ENCODE results near the gene DEDD2.

Gene DEDD2

DNA sequence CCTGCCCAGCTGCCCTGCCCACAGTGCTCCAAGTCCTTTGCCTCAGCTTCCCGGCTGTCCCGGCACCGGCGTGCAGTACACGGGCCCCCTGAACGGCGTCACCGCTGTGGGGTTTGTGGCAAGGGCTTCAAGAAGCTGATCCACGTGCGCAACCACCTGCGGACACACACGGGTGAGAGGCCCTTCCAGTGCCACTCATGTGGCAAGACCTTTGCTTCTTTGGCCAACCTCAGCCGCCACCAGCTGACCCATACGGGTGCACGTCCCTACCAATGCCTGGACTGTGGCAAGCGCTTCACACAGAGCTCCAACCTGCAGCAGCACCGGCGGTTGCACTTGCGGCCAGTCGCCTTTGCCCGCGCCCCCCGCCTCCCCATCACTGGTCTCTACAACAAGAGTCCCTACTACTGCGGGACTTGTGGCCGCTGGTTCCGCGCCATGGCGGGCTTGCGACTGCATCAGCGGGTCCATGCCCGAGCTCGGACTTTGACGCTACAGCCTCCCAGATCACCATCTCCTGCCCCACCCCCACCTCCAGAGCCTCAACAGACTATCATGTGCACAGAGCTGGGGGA lies 8.3 kb upstream of the DEDD2 start:
- in situ Hi-C loops (cut with HindIII; ENCODE audit: low sequenced_read_pairs) = no loop called here
- DNase-seq (ENCODE audit: low read depth) = no peak
- TF ChIP-seq, protein P1, sequence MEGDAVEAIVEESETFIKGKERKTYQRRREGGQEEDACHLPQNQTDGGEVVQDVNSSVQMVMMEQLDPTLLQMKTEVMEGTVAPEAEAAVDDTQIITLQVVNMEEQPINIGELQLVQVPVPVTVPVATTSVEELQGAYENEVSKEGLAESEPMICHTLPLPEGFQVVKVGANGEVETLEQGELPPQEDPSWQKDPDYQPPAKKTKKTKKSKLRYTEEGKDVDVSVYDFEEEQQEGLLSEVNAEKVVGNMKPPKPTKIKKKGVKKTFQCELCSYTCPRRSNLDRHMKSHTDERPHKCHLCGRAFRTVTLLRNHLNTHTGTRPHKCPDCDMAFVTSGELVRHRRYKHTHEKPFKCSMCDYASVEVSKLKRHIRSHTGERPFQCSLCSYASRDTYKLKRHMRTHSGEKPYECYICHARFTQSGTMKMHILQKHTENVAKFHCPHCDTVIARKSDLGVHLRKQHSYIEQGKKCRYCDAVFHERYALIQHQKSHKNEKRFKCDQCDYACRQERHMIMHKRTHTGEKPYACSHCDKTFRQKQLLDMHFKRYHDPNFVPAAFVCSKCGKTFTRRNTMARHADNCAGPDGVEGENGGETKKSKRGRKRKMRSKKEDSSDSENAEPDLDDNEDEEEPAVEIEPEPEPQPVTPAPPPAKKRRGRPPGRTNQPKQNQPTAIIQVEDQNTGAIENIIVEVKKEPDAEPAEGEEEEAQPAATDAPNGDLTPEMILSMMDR (IDR thresholded peaks at IDR 0.05; ENCODE audit: low read depth, low read length, missing control alignments) = no peak
- H3K4me3 ChIP-seq (ENCODE audit: low read depth, low read length) = no peak overlapping the region

DNA sequence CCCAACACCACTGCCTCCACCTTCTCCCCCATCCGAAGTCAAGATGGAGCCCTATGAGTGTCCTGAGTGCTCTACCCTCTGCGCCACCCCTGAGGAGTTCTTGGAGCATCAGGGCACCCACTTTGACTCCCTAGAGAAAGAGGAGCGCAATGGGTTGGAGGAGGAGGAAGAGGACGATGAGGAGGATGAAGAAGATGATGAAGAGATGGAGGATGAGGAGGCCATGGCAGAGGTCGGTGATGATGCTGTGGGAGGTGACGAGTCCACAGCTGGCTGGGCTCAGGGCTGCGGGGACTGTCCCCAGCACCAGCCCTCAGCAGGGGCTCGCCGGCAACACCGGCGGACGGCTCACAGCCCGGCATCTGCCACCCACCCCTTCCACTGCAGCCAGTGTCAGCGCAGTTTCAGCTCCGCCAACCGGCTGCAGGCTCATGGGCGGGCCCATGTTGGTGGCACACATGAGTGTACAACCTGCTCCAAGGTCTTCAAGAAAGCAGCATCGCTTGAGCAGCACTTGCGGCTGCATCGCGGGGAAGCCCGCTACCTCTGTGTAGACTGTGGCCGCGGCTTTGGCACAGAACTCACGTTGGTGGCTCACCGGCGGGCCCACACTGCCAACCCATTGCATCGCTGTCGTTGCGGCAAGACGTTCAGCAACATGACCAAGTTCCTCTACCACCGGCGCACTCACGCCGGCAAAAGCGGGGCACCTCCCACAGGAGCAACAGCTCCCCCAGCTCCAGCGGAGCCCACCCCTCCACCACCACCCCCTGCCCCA lies 7.7 kb upstream of the DEDD2 start:
- H3K4me3 ChIP-seq (ENCODE audit: low read depth, low read length) = no peak overlapping the region
- no peak for DNase-seq (ENCODE audit: low read depth)
- TF ChIP-seq, protein P1 (IDR thresholded peaks at IDR 0.05; ENCODE audit: low read depth, low read length, missing control alignments) = no peak
- in situ Hi-C loops (cut with HindIII; ENCODE audit: low sequenced_read_pairs) = no loop called here

DNA sequence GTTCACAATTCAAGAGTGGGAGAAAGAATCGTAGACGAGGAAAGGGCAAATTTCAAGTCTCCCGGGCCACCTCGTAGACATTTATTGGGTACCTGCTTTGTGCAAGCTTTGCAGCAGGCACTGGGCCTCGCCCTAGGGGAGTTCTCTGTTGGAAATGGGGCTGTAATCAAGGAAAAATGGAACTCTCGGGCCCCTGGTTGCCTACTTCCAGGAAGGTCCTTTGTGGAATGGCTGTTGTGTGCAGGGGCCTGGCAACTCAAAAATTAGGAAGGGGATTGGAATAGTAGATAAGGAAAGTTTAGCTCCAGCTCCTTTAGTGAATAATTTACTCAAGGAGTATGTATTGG lies 3.2 kb upstream of the DEDD2 start:
- H3K4me3 ChIP-seq (ENCODE audit: low read depth, low read length) = peak overlapping the region; percentile 87
- DNase-seq (ENCODE audit: low read depth) = no peak
- in situ Hi-C loops (cut with HindIII; ENCODE audit: low sequenced_read_pairs) = no loop called here
- TF ChIP-seq, protein P1 (IDR thresholded peaks at IDR 0.05; ENCODE audit: low read depth, low read length, missing control alignments) = no peak

DNA sequence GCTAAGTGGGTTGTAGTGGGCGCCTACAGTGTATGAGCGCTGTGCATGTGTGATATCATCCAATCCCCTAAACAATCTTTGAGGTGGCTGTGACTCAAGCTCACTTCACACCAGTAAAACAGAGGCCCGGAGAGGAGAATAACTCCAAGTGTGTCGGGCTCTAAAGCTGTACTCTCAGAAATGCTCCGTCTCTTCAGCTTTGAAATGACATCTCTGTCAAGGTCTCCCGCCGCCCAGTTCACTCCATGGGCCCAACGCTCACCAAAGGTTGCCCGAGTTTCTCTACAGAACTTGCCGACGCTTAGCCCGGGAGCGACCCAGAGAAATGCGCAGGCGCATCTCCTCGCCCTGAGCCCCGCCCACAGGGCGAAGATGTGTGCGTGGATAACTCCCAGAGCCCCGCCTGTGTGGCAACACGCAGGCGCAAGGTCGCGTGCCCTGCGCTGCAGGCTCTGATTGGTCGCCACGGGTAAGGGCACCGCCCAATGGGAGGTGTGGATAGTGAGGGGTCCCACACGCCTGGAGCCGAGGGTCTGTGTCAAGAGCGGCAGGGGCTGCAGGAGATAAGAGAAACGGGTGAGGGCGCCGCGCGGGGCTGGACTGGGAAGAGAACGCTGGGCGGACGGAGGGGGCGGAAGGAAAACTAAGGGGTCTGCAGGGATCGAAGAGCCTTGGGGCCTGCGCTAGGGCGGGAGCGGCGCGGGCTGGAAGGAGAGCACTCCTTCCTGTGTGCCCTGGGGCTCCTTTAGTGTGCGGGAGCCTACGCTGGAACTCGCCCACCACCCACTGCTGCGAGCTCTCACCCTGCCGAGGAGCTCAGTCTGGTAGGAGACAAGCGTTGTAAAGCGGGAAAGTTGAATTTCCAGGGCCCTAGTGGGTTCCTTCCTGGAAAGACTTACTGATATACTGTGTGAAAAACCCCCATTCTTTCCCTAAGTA lies 2.6 kb upstream of the DEDD2 start, which contains the start of gene ZNF526:
ZNF526 (plus strand) TSS at position 501 of the 939 bp plus-strand sequence. CDS start 4,092 bp downstream, outside the sequence.
- in situ Hi-C loops (cut with HindIII; ENCODE audit: low sequenced_read_pairs) = no loop called here
- DNase-seq (ENCODE audit: low read depth) = peak; percentile 93
- peak within 1 kb of the TSS; percentile 87 for H3K4me3 ChIP-seq (ENCODE audit: low read depth, low read length)
- TF ChIP-seq, protein P1 (IDR thresholded peaks at IDR 0.05; ENCODE audit: low read depth, low read length, missing control alignments) = no peak

DNA sequence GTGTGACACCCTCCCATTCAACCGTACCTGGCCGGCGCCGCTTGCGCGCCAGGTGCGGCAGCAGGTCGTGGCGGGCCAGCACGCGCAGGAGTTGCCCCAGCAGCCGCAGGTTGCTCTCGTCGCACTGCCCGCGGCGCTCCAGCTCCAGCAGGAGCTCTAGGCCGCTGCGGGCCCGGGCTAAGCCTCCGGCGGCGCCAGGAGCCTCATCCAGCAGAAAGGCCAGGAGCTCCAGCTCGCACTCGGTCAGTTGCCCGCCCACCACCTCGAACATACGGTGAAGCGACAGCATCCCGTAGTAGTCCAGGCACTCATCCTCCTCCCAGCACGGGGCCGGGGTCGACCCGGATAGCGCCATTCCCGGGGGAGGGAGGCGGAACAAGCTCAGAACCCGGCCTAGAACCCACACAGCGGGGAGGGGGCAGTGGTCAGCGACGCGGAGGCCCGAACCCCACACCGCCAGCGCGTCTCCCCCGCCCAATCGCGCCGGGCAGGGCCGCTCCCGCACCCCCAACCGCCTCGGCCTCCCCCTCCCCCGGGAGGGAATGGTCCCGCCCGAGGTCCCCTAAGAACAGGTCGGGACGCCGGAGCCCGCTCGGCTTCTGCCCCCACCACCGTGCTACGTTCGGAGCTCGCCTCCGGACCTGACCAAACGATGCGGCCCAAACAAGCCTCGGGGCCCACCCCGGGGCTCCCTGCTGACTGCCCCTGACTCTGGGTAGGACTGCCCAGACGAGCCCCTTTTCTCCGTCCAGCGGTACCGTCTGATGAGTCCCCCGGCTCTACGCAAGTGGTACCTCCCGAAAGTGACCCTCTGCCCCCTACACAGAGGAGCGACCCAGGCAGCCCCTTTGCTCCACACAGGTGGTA lies 591 bp downstream of the DEDD2 start:
- in situ Hi-C loops (cut with HindIII; ENCODE audit: low sequenced_read_pairs) = no loop called here
- no peak for DNase-seq (ENCODE audit: low read depth)
- TF ChIP-seq, protein P1 (IDR thresholded peaks at IDR 0.05; ENCODE audit: low read depth, low read length, missing control alignments) = no peak
- H3K4me3 ChIP-seq (ENCODE audit: low read depth, low read length) = peak overlapping the region; percentile 96

Measured in astrocyte of the cerebellum (primary cell).